WERI-Rb-1 (cell line): ENCODE data around the gene ABCG1.

Experiments used
- DNase-seq: peaks from one replicate; pipeline ENCODE4 v3.0.0-alpha.2; 2020
- H3K27ac ChIP-seq: fragments of 250-450 bp; sonication (Bioruptor Pico); 2 replicates; pipeline ENCODE4 v1.5.1; 2020; ENCODE audit warnings: mild to moderate bottlenecking, moderate library complexity
- H3K27me3 ChIP-seq: fragments of 250-450 bp; sonication (Bioruptor Pico); 2 replicates; pipeline ENCODE4 v1.5.1; 2021; ENCODE audit warnings: mild to moderate bottlenecking, low read depth, moderate library complexity; ENCODE audit not compliant: insufficient read depth, severe bottlenecking
- H3K36me3 ChIP-seq: fragments of 250-450 bp; sonication (Bioruptor Pico); 2 replicates; pipeline ENCODE4 v1.5.1; 2020; ENCODE audit warnings: mild to moderate bottlenecking, moderate library complexity
- H3K4me3 ChIP-seq: 2 replicates; pipeline ENCODE4 v1.5.1; 2011; ENCODE audit warnings: low read depth, mild to moderate bottlenecking, control low read depth, low read length
- H3K9me3 ChIP-seq: fragments of 250-450 bp; sonication (Bioruptor Pico); 2 replicates; pipeline ENCODE4 v1.5.1; 2021; ENCODE audit warnings: mild to moderate bottlenecking, moderate library complexity; ENCODE audit not compliant: severe bottlenecking
- CTCF ChIP-seq: IDR thresholded peaks from 2 replicates; pipeline ENCODE4 v1.5.1; 2011; ENCODE audit warnings: low read depth, mild to moderate bottlenecking, control low read depth, inconsistent platforms, low read length

The ABCG1 gene

GRCh38 chr21:42208801-42209490 is 10.0 kb upstream of the ABCG1 start:
- no peak overlapping the region for H3K4me3 ChIP-seq

GRCh38 chr21:42209801-42210479 is 9.0 kb upstream of the ABCG1 start:
- H3K27me3 ChIP-seq, result no peaks in the 10 kb centered on the region
- H3K36me3 ChIP-seq, result no peaks in the 10 kb centered on the region
- no peak overlapping the region for H3K27ac ChIP-seq
- no peak for DNase-seq
- H3K4me3 ChIP-seq, result no peak overlapping the region
- H3K9me3 ChIP-seq, result peaks cover 16% of the 10 kb centered on the region
- no peak for TF ChIP-seq CTCF

More at GRCh38 chr21:42208801-42209490, 10.0 kb upstream of the ABCG1 start:
- no peak for TF ChIP-seq CTCF
- H3K36me3 ChIP-seq, result no peaks in the 10 kb centered on the region
- H3K27ac ChIP-seq, result no peak overlapping the region
- DNase-seq, result no peak
- peaks cover 26% of the 10 kb centered on the region for H3K9me3 ChIP-seq
- no peaks in the 10 kb centered on the region for H3K27me3 ChIP-seq

GRCh38 chr21:42212266-42212665 is 6.7 kb upstream of the ABCG1 start:
- no peaks in the 10 kb centered on the region for H3K27me3 ChIP-seq
- H3K4me3 ChIP-seq, result no peak overlapping the region
- no peaks in the 10 kb centered on the region for H3K36me3 ChIP-seq
- no peak for DNase-seq
- no peak overlapping the region for H3K27ac ChIP-seq
- no peak for TF ChIP-seq CTCF
- peaks cover 21% of the 10 kb centered on the region for H3K9me3 ChIP-seq

- Histone ChIP-seq H3K9me3 (peaks cover 21% of the 10 kb centered on the region), H3K27me3 (no peaks in the 10 kb centered on the region), H3K4me3 (no peak overlapping the region), H3K36me3 (no peaks in the 10 kb centered on the region), H3K27ac (no peak overlapping the region)
- no peak for DNase-seq
- TF ChIP-seq CTCF, result no peak
These were observed 5.7 kb upstream of the ABCG1 start for GRCh38 chr21:42213082-42213774.

- Histone ChIP-seq H3K36me3 (no peaks in the 10 kb centered on the region), H3K4me3 (no peak overlapping the region), H3K27ac (no peak overlapping the region), H3K27me3 (no peaks in the 10 kb centered on the region), H3K9me3 (peaks cover 21% of the 10 kb centered on the region)
- no peak for TF ChIP-seq CTCF
- no peak for DNase-seq
These were observed 4.7 kb upstream of the ABCG1 start for GRCh38 chr21:42214081-42214750.
